ENCODE measurements around the gene COL1A2. TPM values are rescaled to one million over a fixed set of nuclear protein-coding genes. Genes with fewer than 3 reads are reported as not detected.
A peak's percentile ranks its signal among the peaks of the same experiment; 100 is the strongest.

Gene COL1A2
- total and polyA plus RNA-seq, 2 donors (not counting 1 experiment from before 2014, with no cell fraction given): 0.46 to 0.47 TPM

DNA sequence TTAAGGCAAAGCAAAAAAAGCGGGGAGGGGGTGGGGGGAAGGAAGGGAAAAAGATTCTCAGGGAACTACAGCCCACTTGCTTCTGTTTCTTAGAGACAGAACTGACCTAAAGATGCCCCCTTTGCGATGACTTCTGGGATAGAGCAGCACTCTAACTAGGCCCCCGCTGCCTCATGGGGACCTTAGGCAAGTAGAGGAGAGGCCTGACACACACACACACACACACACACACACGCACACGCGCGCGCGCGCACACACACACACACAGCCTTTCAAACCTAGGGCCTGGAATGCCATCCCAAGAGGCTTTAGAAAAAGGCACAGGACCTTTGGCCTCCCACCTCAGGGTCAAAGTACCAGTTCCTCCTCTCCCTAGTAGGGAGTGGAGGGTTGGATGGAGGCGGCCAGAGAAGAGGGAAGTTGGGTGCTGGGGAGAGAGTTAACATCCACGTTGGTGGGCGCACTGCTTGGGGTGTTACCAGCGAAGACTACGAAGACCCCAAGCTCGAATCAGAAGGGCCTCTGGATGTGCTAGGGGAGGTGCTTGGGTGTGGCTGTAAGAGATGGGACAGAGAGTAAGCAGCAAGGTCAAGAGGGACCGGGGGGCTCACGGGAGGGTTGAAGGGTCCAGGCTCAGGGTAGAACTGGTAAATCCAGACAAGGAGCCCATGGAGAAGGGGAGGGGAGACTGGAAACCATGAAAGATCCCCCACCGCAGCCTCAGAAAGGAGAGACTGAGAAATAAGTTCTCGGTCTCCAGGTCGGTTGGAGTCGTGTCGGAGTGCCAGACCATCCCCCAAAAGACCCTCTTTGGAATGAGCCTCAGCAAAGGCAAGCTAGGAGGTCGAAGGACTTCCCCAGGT lies 1.2 kb upstream of the COL1A2 start:
- Mint-ChIP-seq H3K9me3 (ENCODE audit: insufficient read depth) (no peaks in the 10 kb centered on the region), H3K4me1 (peaks cover 10% of the 10 kb centered on the region), H3K27me3 (peaks cover 32% of the 10 kb centered on the region), H3K4me3 (peak overlapping the region; percentile 38), H3K27ac (no peak overlapping the region)
- POLR2A ChIA-PET: no interaction called here
- Histone ChIP-seq H3K9me3 (ENCODE audit: control extremely low read depth in 1 of 3, control insufficient read depth in 2 of 3, insufficient read depth in 1 of 3, low read length in 2 of 3) (peaks cover 0 to 4% (median 0%) of the 10 kb centered on the region in 3 donors), H3K27ac (ENCODE audit: low read length in 2 of 2) (no peak overlapping the region), H3K27me3 (replicated peaks in 1 of 4; ENCODE audit: control extremely low read depth in 1 of 4, control insufficient read depth in 3 of 4, insufficient read depth in 4 of 4, low read length in 3 of 4) (peaks cover 0 to 29% (median 8%) of the 10 kb centered on the region in 4 experiments), H3K4me2 (replicated peaks; ENCODE audit: low read depth, low read length, poor library complexity, severe bottlenecking) (peak overlapping the region; percentile 84), H3K4me1 (ENCODE audit: control insufficient read depth in 2 of 2, insufficient read depth in 2 of 2, low read length in 2 of 2) (peaks cover 15 to 16% of the 10 kb centered on the region in 2 donors), H2AFZ (ENCODE audit: insufficient read depth, low read depth, low read length, poor library complexity, severe bottlenecking) (peak overlapping the region; percentile 9), H3K9ac (ENCODE audit: low read length) (no peak overlapping the region), H3K79me2 (ENCODE audit: control insufficient read depth, insufficient read depth, low read length) (no peaks in the 10 kb centered on the region), H3K36me3 (replicated peaks in 1 of 2; ENCODE audit: control extremely low read depth in 1 of 2, control insufficient read depth in 1 of 2, extremely low read depth in 1 of 2, insufficient read depth in 2 of 2, low read length in 1 of 2) (no peaks in the 10 kb centered on the region), H3K4me3 (ENCODE audit: control extremely low read depth in 1 of 5, extremely low read depth in 1 of 5, insufficient read depth in 1 of 5, low read depth in 2 of 5, low read length in 4 of 5) (no peak overlapping the region), H4K20me1 (ENCODE audit: control insufficient read depth, insufficient read depth, low read length, poor library complexity, severe bottlenecking) (no peaks in the 10 kb centered on the region)
- CTCF ChIA-PET: interaction anchor here (2.3 to 2.6 kb wide), 2 partner anchors 951 to 1148 kb away, joined by 10 to 12 read pairs; no protein-coding TSS in a partner anchor
- intact Hi-C loops (cut with micrococcal nuclease): loop anchor here (2.0 to 10.0 kb wide), 2 partner anchors 309 to 1149 kb away; no protein-coding TSS in a partner anchor
- DNase-seq (peak; percentile 8), ATAC-seq (ENCODE audit: low read depth) (no peak)
- TF ChIP-seq EZH2 (IDR thresholded peaks at IDR 0.05; ENCODE audit: borderline replicate concordance, insufficient read depth, low read depth, low read length, poor library complexity, severe bottlenecking): no peak
- TF ChIP-seq, protein P1, sequence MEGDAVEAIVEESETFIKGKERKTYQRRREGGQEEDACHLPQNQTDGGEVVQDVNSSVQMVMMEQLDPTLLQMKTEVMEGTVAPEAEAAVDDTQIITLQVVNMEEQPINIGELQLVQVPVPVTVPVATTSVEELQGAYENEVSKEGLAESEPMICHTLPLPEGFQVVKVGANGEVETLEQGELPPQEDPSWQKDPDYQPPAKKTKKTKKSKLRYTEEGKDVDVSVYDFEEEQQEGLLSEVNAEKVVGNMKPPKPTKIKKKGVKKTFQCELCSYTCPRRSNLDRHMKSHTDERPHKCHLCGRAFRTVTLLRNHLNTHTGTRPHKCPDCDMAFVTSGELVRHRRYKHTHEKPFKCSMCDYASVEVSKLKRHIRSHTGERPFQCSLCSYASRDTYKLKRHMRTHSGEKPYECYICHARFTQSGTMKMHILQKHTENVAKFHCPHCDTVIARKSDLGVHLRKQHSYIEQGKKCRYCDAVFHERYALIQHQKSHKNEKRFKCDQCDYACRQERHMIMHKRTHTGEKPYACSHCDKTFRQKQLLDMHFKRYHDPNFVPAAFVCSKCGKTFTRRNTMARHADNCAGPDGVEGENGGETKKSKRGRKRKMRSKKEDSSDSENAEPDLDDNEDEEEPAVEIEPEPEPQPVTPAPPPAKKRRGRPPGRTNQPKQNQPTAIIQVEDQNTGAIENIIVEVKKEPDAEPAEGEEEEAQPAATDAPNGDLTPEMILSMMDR (IDR thresholded peaks at IDR 0.05): no peak
- WGBS (ENCODE audit: insufficient coverage): 78% methylated on average over 18 of the region's 24 CpGs

DNA sequence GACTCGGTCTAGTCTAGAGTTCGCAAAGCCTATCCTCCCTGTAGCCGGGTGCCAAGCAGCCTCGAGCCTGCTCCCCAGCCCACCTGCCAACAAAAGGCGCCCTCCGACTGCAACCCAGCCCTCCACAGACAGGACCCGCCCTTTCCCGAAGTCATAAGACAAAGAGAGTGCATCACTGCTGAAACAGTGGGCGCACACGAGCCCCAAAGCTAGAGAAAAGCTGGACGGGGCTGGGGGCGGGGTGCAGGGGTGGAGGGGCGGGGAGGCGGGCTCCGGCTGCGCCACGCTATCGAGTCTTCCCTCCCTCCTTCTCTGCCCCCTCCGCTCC lies 622 bp upstream of the COL1A2 start:
- ChIA-PET CTCF (interaction anchor here (2.0 to 2.6 kb wide), 3 partner anchors 492 to 1148 kb away, joined by 10 to 21 read pairs (median 12); no protein-coding TSS in a partner anchor), POLR2A (no interaction called here)
- no peaks in the 10 kb centered on the region for H3K79me2 ChIP-seq (ENCODE audit: control insufficient read depth, insufficient read depth, low read length)
- H3K27ac Mint-ChIP-seq: no peak overlapping the region
- TF ChIP-seq, protein P1 (IDR thresholded peaks at IDR 0.05): no peak
- TF ChIP-seq EZH2 (IDR thresholded peaks at IDR 0.05; ENCODE audit: borderline replicate concordance, insufficient read depth, low read depth, low read length, poor library complexity, severe bottlenecking): no peak
- H3K9ac ChIP-seq (ENCODE audit: low read length): no peak overlapping the region
- ATAC-seq (ENCODE audit: low read depth) (no peak), DNase-seq (no peak)
- no peaks in the 10 kb centered on the region for H4K20me1 ChIP-seq (ENCODE audit: control insufficient read depth, insufficient read depth, low read length, poor library complexity, severe bottlenecking)
- H3K4me1 ChIP-seq (ENCODE audit: control insufficient read depth in 2 of 2, insufficient read depth in 2 of 2, low read length in 2 of 2): peaks cover 15 to 16% of the 10 kb centered on the region in 2 donors
- peak overlapping the region; percentile 38 for H3K4me3 Mint-ChIP-seq
- H3K27me3 ChIP-seq (replicated peaks in 1 of 4; ENCODE audit: control extremely low read depth in 1 of 4, control insufficient read depth in 3 of 4, insufficient read depth in 4 of 4, low read length in 3 of 4): peaks cover 0 to 29% (median 8%) of the 10 kb centered on the region in 4 experiments
- peaks cover 0 to 4% (median 0%) of the 10 kb centered on the region in 3 donors for H3K9me3 ChIP-seq (ENCODE audit: control extremely low read depth in 1 of 3, control insufficient read depth in 2 of 3, insufficient read depth in 1 of 3, low read length in 2 of 3)
- intact Hi-C loops (cut with micrococcal nuclease): loop anchor here (2.0 to 10.0 kb wide), 2 partner anchors 309 to 1149 kb away; no protein-coding TSS in a partner anchor
- peaks cover 10% of the 10 kb centered on the region for H3K4me1 Mint-ChIP-seq
- peak overlapping the region in 3 of 5 experiments; percentile 40 to 66 (median 50) for H3K4me3 ChIP-seq (ENCODE audit: control extremely low read depth in 1 of 5, extremely low read depth in 1 of 5, insufficient read depth in 1 of 5, low read depth in 2 of 5, low read length in 4 of 5)
- H3K27me3 Mint-ChIP-seq: peaks cover 35% of the 10 kb centered on the region
- no peak overlapping the region for H3K27ac ChIP-seq (ENCODE audit: low read length in 2 of 2)
- H3K36me3 ChIP-seq (replicated peaks in 1 of 2; ENCODE audit: control extremely low read depth in 1 of 2, control insufficient read depth in 1 of 2, extremely low read depth in 1 of 2, insufficient read depth in 2 of 2, low read length in 1 of 2): no peaks in the 10 kb centered on the region
- WGBS (ENCODE audit: insufficient coverage): 31% methylated on average over 9 of the region's 19 CpGs
- peak overlapping the region; percentile 80 for H2AFZ ChIP-seq (ENCODE audit: insufficient read depth, low read depth, low read length, poor library complexity, severe bottlenecking)
- H3K4me2 ChIP-seq (replicated peaks; ENCODE audit: low read depth, low read length, poor library complexity, severe bottlenecking): peak overlapping the region; percentile 84
- H3K9me3 Mint-ChIP-seq (ENCODE audit: insufficient read depth): no peaks in the 10 kb centered on the region
